GM18520 (cell line): ENCODE data around the gene SLC35E2B.
"Not testable (repeated sequence)": the region's sequence is repeated elsewhere in the genome, so short reads cannot be mapped to it uniquely, and the experiment has no call there.

Experiments used
- ATAC-seq: cut with Tn5 transposase; IDR thresholded peaks from one replicate; pipeline ENCODE4 v1.9.1; 2021; ENCODE audit not compliant: unreplicated experiment

Gene SLC35E2B

DNA sequence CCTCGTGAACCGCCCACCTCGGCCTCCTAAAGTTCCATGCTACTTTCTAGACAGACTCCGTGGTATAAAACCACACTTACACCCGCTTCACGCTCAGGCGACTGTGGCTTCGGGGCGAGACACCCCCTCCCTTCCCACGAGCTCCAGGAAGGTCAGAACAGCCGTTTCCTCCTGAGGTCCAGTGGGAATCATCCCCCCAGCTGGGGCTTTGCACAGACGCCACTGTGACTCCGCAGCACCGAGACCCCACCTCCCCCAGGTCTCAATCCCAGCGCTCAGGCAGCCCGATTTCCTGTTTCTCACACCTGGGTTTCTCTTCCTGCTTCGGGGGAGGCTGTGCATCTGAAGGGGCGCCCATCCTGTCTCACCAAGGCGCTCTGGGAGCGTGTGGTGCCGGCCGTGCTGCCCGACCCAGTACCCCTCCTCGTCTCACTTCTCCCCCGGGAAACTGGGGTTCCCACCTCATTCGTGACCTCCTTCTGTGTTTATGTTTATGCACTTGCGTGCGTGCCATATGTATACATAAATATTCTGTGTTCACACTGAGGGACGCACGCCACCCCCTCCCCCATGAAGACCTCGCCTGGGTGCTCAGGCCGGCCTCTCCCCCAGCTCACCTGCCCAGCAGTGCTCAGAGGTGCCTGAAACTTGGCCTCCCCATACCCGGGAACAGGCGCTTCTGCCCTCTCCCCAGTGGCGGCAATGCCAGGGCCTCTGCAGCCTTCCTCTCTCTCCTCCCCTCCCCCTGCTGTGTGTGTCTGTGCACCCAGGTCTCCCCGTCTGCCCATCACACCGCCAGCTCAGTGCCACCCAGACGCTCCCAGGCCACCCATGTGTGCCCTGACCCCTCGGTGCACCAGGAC is 14.6 kb downstream of the SLC35E2B start:
- ATAC-seq = peak; percentile 34

DNA sequence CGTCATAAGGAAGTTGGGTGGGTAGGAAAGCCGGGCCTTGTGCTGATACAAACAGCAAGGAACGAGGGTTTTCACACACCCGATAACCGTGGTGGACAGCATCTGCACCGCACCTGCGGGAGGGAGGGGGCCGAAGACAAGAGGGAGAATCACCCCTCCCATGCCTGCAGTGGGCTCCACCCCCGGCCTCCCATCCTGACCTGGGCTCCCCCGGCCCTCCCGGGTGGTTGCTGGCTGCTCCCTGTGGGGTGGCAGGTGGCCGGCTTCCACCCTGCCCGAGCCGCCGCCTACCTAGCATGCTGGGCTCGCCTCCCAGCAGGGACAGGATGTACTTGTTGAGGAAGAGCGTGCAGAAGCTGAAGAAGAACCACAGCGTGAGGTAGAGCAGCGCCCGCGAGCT is 16.5 kb downstream of the SLC35E2B start:
- not testable (repeated sequence) for ATAC-seq

DNA sequence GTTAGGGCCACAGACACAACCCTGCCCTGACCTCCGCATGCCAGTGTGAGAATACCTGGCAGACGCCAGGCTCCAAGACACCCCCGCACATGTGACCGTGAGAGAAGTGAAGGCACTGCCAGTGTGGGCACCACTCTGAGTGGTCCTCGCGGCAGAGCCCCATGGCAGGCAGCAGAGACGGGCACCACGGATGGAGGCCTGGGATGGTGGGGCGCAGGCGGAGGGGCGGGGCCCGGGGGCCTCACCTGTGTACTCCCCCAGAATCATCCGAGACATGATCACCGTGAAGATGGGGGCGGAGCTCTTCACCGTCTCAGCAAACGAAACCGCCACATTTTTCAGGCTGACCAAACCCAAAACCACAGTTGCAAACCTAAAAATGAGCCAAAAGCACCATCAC is 17.4 kb downstream of the SLC35E2B start:
- ATAC-seq = not testable (repeated sequence)

DNA sequence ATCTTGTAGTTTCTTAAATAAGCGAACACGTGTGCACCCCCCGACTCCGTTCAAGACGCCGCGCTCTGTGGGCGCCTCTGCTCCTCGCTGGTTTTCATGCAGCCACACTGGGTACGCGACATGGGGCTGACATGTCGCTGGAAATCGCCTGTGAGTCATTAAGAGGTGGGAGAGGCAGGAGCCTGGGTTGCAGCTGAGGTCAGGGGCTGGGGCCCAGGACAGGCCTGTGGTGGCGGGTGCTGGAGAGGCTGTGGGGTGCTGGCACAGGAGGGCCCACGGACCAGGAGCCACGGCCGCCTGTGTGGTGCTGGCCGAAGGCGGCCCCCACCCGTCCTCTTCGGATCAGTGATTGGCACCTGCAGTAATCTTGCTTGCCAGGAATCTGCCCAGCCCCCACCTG is 17.8 kb downstream of the SLC35E2B start:
- not testable (repeated sequence) for ATAC-seq

DNA sequence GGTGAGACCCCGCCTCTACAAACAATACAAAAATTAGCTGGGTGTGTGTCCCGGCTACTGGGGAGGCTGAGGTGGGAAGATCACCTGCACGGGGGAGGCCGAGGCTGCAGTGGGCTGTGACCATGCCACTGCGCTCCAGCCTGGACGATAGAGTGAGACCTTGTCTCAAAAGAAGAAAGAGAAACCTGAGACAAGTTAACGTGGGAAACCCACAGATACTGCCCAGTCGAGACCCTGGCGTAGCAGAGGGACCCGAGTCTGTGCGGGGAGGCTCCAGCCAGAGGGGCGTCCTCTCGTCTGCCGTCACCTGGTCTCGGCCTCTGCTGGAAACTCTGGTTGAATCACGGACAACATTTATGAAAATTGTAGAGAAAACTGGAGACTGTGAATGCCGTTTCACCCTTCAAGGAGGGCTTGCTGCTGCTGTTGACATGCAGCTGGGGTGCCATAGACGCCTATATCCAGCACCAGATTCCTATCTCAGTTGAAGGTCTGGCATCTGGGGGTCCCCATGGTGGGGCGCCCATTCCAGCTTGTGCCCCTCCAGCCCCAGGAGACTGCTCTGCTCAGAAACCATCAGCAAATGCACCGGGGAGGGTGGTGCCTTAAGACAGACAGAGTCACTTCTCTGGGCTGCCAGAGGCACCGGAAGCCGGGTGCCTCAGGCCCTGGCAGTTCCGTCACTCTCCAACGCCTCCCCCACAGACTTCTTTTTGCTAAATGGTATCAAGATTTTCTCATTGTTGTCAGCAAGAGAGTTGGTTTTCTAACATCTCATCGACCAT is 20.2 kb downstream of the SLC35E2B start:
- ATAC-seq = no peak

DNA sequence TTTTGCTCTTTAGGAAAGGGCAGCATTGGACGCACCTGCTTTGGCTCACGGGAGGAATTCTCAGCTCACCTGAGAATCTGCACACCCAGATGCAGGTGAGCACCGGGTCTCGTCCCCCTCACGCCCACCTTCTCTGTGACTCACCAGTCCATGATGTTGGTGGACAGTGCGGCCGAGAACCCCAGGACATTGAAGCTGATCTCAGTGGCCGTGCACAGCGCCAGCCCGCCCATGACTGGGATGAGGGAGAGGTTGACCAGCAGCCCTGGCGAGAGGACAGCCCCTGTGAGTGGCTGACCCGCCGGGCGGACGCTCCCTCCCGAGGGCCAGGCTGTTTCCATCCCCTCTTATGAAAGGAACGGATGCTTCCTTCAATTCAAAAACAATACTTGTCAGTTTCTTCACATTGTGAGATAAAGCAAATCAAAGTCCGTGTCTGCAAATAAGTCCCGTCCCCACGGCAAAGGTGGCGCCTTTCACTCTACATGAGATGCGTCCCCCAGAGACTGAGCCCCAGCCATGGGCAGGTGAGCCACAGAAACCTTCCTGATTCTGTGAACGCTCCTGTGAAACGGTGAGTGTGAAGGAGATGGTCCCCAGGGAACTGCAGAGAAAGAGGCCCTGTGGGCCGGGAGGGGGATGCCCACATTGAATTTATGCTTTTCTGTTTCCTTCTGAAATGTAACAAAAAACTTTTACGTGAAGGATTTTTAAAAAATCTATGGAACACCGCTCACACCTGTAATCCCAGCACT is 21.1 kb downstream of the SLC35E2B start:
- ATAC-seq = no peak

DNA sequence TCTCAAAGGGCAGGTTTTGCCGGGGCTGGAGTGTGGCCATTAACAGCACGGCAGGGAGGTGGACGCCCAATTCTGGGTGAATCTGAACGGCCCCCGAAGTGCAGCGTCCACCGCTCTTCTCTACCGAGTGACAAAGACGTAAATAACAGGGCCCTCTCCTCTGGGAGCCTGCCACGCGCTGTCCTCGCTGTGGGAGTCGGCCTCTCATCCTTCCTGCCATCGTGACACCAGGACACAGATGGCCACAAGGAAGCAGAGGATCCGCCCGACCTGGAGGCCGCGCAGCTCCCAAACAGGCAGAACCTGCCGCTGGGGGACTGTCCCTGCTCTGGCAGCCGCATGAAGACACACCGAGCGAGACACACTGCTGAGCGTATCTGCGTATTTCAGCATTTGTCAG is 21.7 kb downstream of the SLC35E2B start:
- no peak for ATAC-seq

DNA sequence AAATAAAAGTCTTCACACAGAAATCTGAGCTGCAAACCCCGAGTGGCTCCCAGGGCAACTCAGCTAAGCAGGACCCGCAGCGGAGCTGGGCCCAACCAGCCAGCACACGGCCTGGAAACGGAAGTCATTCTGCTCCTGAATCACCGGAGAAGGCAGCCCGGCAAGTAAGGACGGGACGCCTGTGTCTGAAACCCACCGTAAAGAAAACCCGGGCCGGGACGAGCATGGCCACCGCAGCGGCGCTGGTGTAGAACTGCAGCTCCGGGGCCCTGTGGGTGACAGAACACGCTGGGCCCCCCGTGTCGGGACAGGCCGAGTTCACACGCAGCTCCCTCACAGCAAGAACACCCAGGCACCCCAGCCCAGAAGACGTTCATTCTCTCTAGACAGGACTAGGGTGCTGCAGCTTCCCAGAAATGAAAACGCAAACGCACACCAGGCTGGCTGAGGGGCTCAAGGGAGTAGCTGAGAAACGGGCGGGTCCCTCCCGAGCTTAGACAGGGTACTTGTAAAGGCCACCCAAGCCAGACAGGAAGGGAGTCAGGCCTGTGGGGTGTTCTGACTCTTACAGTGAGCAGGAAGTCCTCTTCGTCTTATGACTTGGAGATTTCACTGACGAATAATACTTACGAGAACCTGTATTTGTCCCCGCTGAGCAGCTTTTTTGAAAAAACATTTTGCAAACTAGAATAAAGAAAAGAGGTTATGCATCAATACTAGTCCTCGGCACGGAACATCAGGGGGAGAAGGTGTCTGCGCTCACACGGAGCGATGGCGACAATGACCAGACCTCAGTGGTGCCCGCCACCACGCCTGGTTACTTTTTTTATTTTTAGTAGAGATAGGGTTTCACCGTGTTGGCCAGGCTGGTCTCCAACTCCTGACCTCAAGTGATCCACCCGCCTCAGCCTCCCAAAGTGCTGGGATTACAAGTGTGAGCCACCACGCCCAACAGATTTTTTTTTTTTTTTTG is 22.8 kb downstream of the SLC35E2B start:
- no peak for ATAC-seq

DNA sequence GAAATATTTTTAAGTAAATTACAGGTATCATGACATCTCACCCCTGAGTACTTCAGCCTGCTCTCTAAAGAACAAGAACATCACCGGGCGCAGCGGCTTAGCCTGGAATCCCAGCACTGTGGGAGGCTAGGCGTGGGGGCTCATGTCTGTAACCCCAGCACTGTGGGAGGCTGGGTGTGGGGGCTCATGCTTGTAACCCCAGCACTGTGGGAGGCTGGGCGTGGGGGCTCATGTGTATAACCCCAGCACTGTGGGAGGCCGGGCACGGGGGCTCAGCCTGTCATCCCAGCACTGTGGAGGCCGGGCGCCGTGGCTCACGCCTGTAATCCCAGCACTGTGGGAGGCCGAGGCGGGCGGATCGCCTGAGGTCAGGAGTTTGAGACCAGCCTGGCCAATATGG is 26.1 kb downstream of the SLC35E2B start:
- no peak for ATAC-seq

DNA sequence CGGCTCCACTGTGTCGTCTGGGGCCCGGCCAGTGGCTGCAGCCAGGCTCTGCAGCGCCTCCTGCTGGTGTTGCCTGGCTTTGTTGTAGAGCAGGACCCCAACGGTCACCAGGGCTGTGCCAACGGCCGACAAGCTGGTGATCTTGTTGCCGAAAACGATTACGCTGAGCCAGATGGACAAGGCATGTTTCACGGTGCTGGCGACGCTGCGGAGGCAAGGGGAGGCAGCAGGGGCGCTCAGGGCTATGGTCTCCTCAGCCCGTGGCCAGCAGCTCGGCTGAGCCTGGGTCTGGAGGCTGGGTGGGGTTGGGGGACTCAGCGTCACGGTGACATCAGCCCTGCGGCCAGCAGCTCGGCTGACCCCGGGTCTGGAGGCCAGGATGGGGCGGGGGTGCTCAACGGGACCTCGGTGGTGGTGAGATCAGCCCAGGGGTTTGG is 26.8 kb downstream of the SLC35E2B start:
- ATAC-seq = no peak

DNA sequence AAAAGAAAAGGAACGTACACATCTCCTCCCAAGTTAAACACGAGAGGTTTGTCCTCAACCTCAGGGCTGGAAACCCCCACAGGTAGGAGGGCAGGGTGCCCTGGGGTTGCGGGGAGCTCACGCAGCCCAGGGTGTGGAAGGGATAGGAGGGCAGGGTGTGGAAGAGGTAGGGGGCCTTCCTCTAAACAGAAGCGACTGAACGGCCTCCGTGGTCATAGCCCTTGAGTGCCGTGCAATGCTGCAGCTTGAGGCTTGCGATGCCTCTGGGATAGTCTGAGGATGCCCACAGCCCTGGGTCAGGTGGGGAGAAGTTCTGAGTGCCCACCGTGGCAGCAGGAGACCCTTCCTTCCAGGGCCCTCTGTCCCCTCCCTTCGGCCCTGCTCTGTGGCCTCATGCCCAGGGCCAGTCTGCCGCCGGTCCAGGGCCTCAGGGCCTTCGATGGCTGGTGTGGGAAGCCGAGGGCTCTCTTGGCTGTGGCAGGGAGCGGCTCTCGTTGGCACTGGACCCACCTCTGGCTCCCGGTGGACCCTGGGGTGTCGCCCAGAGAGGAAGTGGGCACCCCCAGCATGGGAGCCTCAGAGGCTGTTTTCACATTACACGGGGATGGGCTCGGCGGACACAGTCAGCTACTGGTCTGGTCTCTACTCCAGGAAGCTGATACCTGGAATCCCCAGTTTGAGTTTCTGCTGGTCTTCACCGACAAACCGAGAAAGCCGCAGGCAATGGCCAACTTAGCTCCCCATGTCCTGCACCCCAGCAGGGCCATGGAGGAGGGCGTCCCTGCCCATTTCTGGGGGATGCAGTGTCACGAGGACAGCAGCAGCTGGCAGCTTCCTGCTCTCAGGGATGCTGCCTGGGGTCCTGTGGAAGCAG is 27.4 kb downstream of the SLC35E2B start:
- no peak for ATAC-seq

DNA sequence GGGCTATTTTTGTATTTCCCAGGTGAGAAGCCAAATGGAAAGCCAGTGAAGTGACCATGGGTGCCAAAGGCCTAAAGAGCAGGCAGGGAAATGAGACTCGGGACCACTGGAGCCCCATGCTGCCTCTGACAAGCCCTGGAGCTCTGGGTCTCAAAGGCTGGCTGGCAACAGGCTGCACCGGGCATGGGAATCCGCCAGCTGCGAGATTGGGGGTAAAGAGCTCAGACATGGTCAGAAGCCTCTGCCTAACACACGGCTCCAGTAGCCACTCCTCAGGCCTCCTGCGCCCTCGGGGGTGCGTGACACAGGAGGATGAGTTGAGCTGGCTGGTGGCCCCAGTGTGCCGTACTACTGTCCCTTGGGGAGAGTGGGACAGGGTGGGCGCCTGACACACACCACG is 28.3 kb downstream of the SLC35E2B start:
- not testable (repeated sequence) for ATAC-seq

DNA sequence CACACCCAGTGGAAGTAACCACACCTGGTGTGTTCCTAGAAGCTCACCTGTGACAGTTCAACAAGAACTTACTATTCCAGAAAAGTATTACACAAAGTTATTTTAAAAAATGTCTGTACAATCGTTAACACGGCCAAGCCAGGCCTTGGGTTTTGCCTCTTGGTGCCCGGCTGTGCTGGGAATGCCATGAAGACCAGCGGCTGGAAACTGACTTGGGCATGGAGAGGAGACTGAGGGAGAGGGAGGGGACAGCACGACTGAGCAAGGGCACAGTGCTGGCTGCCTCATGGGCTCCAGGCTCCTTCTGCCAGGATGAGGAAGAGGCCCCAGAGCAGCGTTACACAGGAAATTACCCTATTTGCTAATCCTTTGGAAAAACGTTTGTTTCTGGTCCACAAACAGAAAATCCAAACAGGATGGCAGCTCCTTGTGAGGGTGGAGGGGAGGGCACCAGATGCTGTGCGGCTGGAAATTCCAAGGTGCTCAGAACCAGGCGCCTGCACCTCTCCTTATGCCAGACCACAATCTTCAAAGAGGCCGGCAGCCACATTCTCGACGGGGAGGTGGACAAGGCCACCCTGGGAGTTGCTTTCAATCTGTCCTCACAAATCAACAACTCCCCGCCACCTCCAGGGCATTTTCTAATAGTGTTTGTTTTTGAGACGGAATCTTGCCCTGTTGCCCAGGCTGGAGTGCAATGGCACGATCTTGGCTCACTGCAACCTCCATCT is 29.6 kb downstream of the SLC35E2B start:
- ATAC-seq = not testable (repeated sequence)

DNA sequence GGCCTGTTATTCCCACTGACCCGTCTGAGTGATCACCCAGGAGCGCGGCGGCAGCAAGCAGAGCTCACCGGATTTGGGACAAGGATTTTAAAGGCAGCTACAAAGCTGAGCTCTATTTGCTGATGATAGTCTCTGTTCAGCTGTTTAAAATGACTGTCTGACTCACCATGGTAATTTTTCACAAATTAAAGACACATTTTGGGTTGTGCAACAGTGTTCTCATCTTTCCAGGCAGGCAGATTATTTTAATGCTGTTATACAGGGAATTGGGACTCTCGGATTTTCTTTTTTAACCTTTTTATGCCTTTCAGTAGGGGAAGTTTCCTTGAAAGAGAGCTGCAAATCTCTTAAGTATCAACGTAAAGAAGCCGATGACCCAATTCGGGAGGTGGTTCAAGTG is 30.2 kb downstream of the SLC35E2B start:
- not testable (repeated sequence) for ATAC-seq

DNA sequence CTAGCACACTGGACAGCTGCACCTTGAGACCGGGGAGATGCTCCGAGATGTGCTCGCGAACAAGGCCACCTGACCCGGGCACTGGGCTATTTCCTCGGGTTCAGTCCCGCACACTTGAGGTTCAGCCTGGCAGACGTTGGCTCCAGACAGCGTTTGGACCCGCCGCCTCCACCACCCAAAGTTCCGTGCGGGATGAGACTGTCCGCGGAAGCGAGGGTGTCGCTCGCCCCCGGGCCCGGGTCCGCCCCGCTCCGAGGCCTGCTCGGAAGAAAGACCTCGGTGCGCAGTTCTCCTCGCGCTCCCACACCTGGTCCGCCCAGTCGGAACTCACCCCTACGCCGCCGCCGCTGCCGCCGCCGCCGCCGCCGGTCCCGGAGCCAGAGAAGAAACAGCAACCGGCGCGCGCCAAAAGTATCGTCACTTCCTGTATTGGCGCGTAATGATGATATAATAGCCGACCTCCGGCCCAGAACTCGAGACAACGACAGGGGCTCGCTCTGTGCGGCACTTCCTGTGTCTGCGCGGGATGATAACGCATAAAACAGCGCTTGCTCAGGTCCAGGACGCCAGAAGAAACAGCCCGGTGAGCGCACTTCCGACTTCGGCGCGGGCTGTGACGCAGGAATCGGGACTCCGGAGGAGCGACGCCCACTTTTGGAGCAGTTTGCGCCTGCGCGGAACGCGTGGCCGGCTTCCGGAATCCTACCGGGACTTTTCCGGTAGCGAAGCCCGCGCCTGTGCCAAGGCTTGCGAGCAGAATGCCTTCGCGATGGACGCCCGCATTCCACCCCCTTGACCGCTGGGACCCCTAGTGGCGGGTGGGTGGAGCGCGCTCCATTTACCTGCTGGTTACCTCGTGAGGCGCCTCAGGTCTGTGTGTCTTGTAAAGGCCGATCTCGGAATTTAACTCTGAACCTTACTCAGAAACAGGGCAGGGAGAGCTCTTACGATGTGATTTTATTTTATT is 33.7 kb downstream of the SLC35E2B start, which contains the start of gene CDK11B:
Gene CDK11B (minus strand): TSS at position 422 of the 967 bp plus-strand sequence. CDS start 1,519 bp downstream, outside the sequence.
- ATAC-seq = peak; percentile 82

DNA sequence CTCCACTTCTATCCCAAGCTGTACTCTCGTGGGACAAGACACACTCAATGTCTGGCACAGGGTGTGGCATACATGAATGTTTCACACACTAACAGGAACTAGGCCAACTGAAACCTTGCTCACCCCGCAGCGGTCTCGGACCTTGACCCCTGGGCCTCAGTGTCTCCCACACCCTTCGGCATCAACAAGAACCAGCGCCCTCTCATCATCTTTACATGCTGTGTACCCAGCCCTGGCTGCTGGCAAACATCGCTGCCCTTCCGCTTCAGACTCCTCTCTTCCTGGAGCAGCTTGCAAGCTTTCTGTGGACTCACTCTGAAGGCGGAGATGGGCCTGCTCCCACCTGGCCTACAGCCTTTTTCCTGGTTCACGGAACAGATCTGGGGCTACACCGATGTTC is 44.3 kb downstream of the SLC35E2B start:
- not testable (repeated sequence) for ATAC-seq

DNA sequence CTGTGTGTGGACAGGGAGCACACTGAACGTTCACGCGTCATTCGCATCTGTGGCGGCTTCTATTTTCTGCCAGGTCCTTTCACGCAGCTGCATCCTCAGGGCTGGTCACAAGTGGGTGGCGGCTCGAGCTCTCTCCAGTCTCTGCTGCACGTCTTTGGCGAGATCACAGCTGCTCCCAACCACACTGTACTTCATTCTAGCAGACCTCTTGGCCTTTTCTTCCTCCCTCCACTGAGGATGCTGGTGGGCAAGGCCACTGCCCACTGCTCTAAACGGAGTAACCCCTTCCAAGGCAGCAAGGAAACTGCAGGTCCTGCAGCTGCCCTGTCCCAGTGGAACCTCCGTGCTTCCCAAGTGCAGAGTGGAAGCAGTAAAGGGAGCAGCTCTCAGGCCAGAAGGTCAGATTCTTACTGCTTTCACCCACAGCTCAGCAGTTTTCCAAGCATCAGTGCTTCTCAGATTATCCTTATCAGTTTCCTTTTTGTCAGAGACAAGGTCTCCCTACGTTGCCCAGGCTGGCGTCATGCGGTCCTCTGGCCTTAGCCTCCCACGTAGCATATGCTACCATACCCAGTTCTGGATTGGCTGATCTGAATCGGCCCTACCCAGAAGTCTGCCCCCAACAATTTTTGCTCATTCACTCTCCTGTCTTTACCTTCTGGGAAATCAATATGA is 44.9 kb downstream of the SLC35E2B start:
- ATAC-seq = not testable (repeated sequence)
